ENCODE measurements around the gene BCL3. TPM values are rescaled to one million over a fixed set of nuclear protein-coding genes. Genes with fewer than 3 reads are reported as not detected.

BCL3 gene
- total and polyA plus RNA-seq, 2 of the 4 experiments (the other 2 are of a cell fraction), result 1.6 to 26.0 TPM

- Histone ChIP-seq H2AK9ac (replicated peaks; ENCODE audit: low read depth, low read length, poor library complexity) (peak overlapping the region; percentile 28), H2BK20ac (ENCODE audit: low read depth, low read length) (no peak overlapping the region), H4K20me1 (ENCODE audit: insufficient read depth, low read length) (no peaks in the 10 kb centered on the region), H2BK15ac (ENCODE audit: low read depth, low read length) (no peak overlapping the region), H3K9me3 (ENCODE audit: control insufficient read depth, insufficient read depth, low read length) (no peaks in the 10 kb centered on the region), H4K8ac (ENCODE audit: low read depth in 2 of 2, low read length in 2 of 2) (no peak overlapping the region), H3K56ac (ENCODE audit: extremely low read depth, insufficient read depth, low read length) (no peak overlapping the region), H3K23ac (ENCODE audit: low read depth, low read length) (no peak overlapping the region), H4K5ac (ENCODE audit: low read depth, low read length) (no peak overlapping the region), H3K14ac (replicated peaks; ENCODE audit: low read depth, low read length) (no peak overlapping the region), H2BK5ac (ENCODE audit: low read depth, low read length, poor library complexity, severe bottlenecking) (no peak overlapping the region), H3K4ac (ENCODE audit: low read depth, low read length) (no peak overlapping the region), H3K27ac (ENCODE audit: insufficient read depth, low read length) (no peak overlapping the region), H3K4me1 (ENCODE audit: control insufficient read depth, insufficient read depth, low read length) (no peaks in the 10 kb centered on the region), H3K36me3 (ENCODE audit: control insufficient read depth, insufficient read depth, low read length) (no peaks in the 10 kb centered on the region), H3K4me3 (ENCODE audit: insufficient read depth, low read depth, low read length) (no peak overlapping the region), H2AFZ (replicated peaks; ENCODE audit: low read length, poor library complexity) (no peak overlapping the region), H2BK120ac (ENCODE audit: low read depth, low read length) (no peak overlapping the region), H3K18ac (ENCODE audit: low read depth, low read length) (no peak overlapping the region), H3K9ac (ENCODE audit: low read depth, low read length) (no peak overlapping the region), H3K27me3 (ENCODE audit: control insufficient read depth, insufficient read depth, low read length) (peaks cover 12% of the 10 kb centered on the region), H4K91ac (ENCODE audit: insufficient read depth, low read depth, low read length) (no peak overlapping the region), H3K79me1 (ENCODE audit: low read depth in 1 of 2, low read length in 2 of 2) (no peaks in the 10 kb centered on the region), H2AK5ac (ENCODE audit: low read depth, low read length) (no peak overlapping the region; the same call in 1 of the 2 replicates), H3K9me1 (ENCODE audit: insufficient read depth, low read length) (no peaks in the 10 kb centered on the region), H3K4me2 (ENCODE audit: low read depth, low read length) (no peak overlapping the region)
- 89% methylated on average over 23 of the region's 28 CpGs; no CpG with 5 or more reads in 1 of the 2 experiments for WGBS, 2 experiments (ENCODE audit: extremely low coverage in 2 of 2, insufficient read length in 1 of 2)
- intact Hi-C loops (cut with micrococcal nuclease) (no loop called here), dilution Hi-C loops (cut with HindIII; ENCODE audit: low sequenced_read_pairs, unreplicated experiment) (no loop called here), in situ Hi-C loops (cut with MboI; ENCODE audit: low sequenced_read_pairs) (no loop called here)
- DNase-seq, result no peak
- ChIA-PET POLR2A (ENCODE audit: unreplicated experiment) (no interaction called here), CTCF (no interaction called here)
- no peak for ATAC-seq (ENCODE audit: low read depth)
- TF ChIP-seq FOS (IDR thresholded peaks at IDR 0.05; ENCODE audit: low read depth, low read length), result no peak
- no peak for TF ChIP-seq RCOR1 (IDR thresholded peaks at IDR 0.05; ENCODE audit: insufficient replicate concordance, low read length)
- TF ChIP-seq SMC3 (IDR thresholded peaks at IDR 0.05; ENCODE audit: low read depth, low read length), result no peak
- no peak for TF ChIP-seq BHLHE40 (IDR thresholded peaks at IDR 0.05; ENCODE audit: low read depth, low read length)
- no TSS peak for BruUV-seq (replicated peaks)
Observed at GRCh38 chr19:44703336-44704078, 45.0 kb upstream of the BCL3 start.
